ENCODE measurements around the gene LRRC31. TPM values are rescaled to one million over a fixed set of nuclear protein-coding genes. Genes with fewer than 3 reads are reported as not detected.

Gene LRRC31
- total RNA-seq, 4 donors from 2014 or later = 0.26 to 0.32 TPM; not detected in 2

- peaks cover 35% of the 10 kb centered on the region for H3K36me3 ChIP-seq
- no peak for DNase-seq (ENCODE audit: low spot score in 2 of 2)
- H3K27ac ChIP-seq = no peak overlapping the region
- H3K27me3 ChIP-seq = no peaks in the 10 kb centered on the region
- no peaks in the 10 kb centered on the region for H3K4me1 ChIP-seq
- TF ChIP-seq POLR2AphosphoS5 (IDR thresholded peaks at IDR 0.05) (no peak), EP300 (IDR thresholded peaks at IDR 0.05) (no peak), POLR2A (IDR thresholded peaks at IDR 0.05) (no peak)
- TF ChIP-seq, protein P1, sequence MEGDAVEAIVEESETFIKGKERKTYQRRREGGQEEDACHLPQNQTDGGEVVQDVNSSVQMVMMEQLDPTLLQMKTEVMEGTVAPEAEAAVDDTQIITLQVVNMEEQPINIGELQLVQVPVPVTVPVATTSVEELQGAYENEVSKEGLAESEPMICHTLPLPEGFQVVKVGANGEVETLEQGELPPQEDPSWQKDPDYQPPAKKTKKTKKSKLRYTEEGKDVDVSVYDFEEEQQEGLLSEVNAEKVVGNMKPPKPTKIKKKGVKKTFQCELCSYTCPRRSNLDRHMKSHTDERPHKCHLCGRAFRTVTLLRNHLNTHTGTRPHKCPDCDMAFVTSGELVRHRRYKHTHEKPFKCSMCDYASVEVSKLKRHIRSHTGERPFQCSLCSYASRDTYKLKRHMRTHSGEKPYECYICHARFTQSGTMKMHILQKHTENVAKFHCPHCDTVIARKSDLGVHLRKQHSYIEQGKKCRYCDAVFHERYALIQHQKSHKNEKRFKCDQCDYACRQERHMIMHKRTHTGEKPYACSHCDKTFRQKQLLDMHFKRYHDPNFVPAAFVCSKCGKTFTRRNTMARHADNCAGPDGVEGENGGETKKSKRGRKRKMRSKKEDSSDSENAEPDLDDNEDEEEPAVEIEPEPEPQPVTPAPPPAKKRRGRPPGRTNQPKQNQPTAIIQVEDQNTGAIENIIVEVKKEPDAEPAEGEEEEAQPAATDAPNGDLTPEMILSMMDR (IDR thresholded peaks at IDR 0.05) = no peak
- no peaks in the 10 kb centered on the region for H3K9me3 ChIP-seq
- no peak overlapping the region for H3K4me3 ChIP-seq
- 100% methylated on average over 1 of the region's 1 CpG for WGBS
These were observed 77.4 kb downstream of the LRRC31 start for GRCh38 chr3:169792359-169792758.

GRCh38 chr3:169790687-169791429 is 78.9 kb downstream of the LRRC31 start:
- H3K9me3 ChIP-seq = no peaks in the 10 kb centered on the region
- TF ChIP-seq POLR2AphosphoS5 (IDR thresholded peaks at IDR 0.05) (no peak), EP300 (IDR thresholded peaks at IDR 0.05) (no peak), POLR2A (IDR thresholded peaks at IDR 0.05) (no peak)
- TF ChIP-seq, protein P1 (IDR thresholded peaks at IDR 0.05) = no peak
- H3K27ac ChIP-seq = no peak overlapping the region
- WGBS = 90% methylated on average over 4 of the region's 4 CpGs
- DNase-seq (ENCODE audit: low spot score in 2 of 2) = no peak
- H3K36me3 ChIP-seq = peaks cover 47% of the 10 kb centered on the region
- no peaks in the 10 kb centered on the region for H3K4me1 ChIP-seq
- no peaks in the 10 kb centered on the region for H3K27me3 ChIP-seq
- H3K4me3 ChIP-seq = no peak overlapping the region

DNA sequence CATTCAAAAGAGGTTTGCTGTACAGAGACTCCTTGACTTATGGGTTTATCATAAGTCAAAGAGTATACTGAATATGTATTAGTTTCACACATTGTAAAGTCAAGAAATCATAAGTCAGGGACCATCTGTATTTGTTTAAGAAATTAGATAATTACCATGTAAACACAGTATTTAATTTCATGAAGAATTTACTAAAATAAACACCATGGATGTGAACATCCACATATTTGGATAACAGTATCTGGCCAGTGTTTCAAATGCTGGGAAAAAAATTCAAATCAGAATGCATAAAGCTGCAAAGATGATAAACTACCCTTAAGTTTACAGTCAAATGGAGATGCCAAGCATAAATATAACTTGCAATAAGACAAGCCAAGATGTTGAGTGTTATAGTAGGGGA is 79.5 kb downstream of the LRRC31 start:
- peaks cover 53% of the 10 kb centered on the region for H3K36me3 ChIP-seq
- TF ChIP-seq, protein P1 (IDR thresholded peaks at IDR 0.05) = no peak
- TF ChIP-seq POLR2A (IDR thresholded peaks at IDR 0.05) = no peak
- no peak for TF ChIP-seq EP300 (IDR thresholded peaks at IDR 0.05)
- no peak for TF ChIP-seq POLR2AphosphoS5 (IDR thresholded peaks at IDR 0.05)

More for the DNA sequence above, 79.5 kb downstream of the LRRC31 start:
- Histone ChIP-seq H3K27me3 (no peaks in the 10 kb centered on the region), H3K9me3 (no peaks in the 10 kb centered on the region), H3K4me1 (no peaks in the 10 kb centered on the region), H3K27ac (no peak overlapping the region), H3K4me3 (no peak overlapping the region)
- no peak for DNase-seq (ENCODE audit: low spot score in 2 of 2)

Other genes with a start within 250 kb of the LRRC31 start
- 1 to 10 TPM; 1.1 to 6.4 (median 3.2) TPM for gene MECOM, start 206.2 kb downstream of the LRRC31 start, total RNA-seq
- gene TERC, start 104.9 kb downstream of the LRRC31 start, total RNA-seq = 10 to 100 TPM; 33.2 to 61.7 (median 49.7) TPM
- gene ACTRT3, start 100.4 kb downstream of the LRRC31 start, total RNA-seq = under 1 TPM in 3 of 4 donors, not detected in 1; 0.39 to 0.68 (median 0.60) TPM
- gene MYNN, start 96.5 kb downstream of the LRRC31 start, total RNA-seq = 10 to 100 TPM; 13.6 to 19.2 (median 18.0) TPM
- not detected for gene LRRIQ4, start 57.1 kb downstream of the LRRC31 start, total RNA-seq
- gene LRRC34, start 57.0 kb downstream of the LRRC31 start, total RNA-seq = under 1 TPM; 0.34 to 0.89 (median 0.71) TPM
- gene SAMD7, start 41.6 kb upstream of the LRRC31 start, total RNA-seq = not detected
- gene SEC62, start 96.9 kb upstream of the LRRC31 start, total RNA-seq = 10 to 100 TPM; 18.3 to 35.3 (median 28.9) TPM
- 10 to 100 TPM in 1 of 4 donors, 1 to 10 TPM in 3; 2.8 to 12.2 (median 3.0) TPM for gene GPR160, start 168.1 kb upstream of the LRRC31 start, total RNA-seq